Non-pigmented ciliary epithelial cell (primary cell): Measurements from ENCODE around the gene UMODL1.

Source experiments
- DNase-seq: peaks from one replicate; pipeline ENCODE4 v3.0.0-alpha.2; 2010; ENCODE audit warnings: low read depth

UMODL1 gene

GRCh38 chr21:42151148-42151947 lies 80.2 kb downstream of the UMODL1 start:
- no peak for DNase-seq

GRCh38 chr21:42151948-42152220 lies 80.8 kb downstream of the UMODL1 start:
- DNase-seq = no peak

- no peak for DNase-seq
These were observed 82.0 kb downstream of the UMODL1 start for GRCh38 chr21:42153046-42153686.

GRCh38 chr21:42153746-42154145 lies 82.6 kb downstream of the UMODL1 start:
- no peak for DNase-seq

- no peak for DNase-seq
These were observed 83.3 kb downstream of the UMODL1 start for GRCh38 chr21:42154237-42155044.

- DNase-seq = no peak
These were observed 84.1 kb downstream of the UMODL1 start for GRCh38 chr21:42155045-42155855.

- no peak for DNase-seq
These were observed 85.8 kb downstream of the UMODL1 start for GRCh38 chr21:42156690-42157605.

GRCh38 chr21:42157606-42158310 lies 86.6 kb downstream of the UMODL1 start:
- DNase-seq = no peak

- no peak for DNase-seq
These were observed 87.7 kb downstream of the UMODL1 start for GRCh38 chr21:42158846-42159245.

- DNase-seq = no peak
These were observed 88.5 kb downstream of the UMODL1 start for GRCh38 chr21:42159560-42160110.

- DNase-seq = no peak
These were observed 89.1 kb downstream of the UMODL1 start for GRCh38 chr21:42160111-42160721.

GRCh38 chr21:42160765-42161164 lies 89.6 kb downstream of the UMODL1 start:
- no peak for DNase-seq

GRCh38 chr21:42161401-42161955 lies 90.4 kb downstream of the UMODL1 start:
- no peak for DNase-seq

GRCh38 chr21:42161956-42162681 lies 91.0 kb downstream of the UMODL1 start:
- DNase-seq = no peak

- DNase-seq = no peak
These were observed 91.9 kb downstream of the UMODL1 start for GRCh38 chr21:42162831-42163510.

GRCh38 chr21:42163511-42163863 lies 92.4 kb downstream of the UMODL1 start:
- DNase-seq = no peak

GRCh38 chr21:42164064-42164789 lies 93.1 kb downstream of the UMODL1 start:
- DNase-seq = no peak
